HCT116 (cell line): Measurements from ENCODE around the gene OASL. TPM values are rescaled to one million over a fixed set of nuclear protein-coding genes. Genes with fewer than 3 reads are reported as not detected.

Experiments used
- ATAC-seq: fragments of 200-7000 bp; cut with Tn5 transposase; 2 replicates; pipeline ENCODE4 v1.9.1; 2020; ENCODE audit warnings: mild to moderate bottlenecking, moderate library complexity
- BruUV-seq: library from RNA; stranded (reverse); fragments of 400-500 nt; replicated peaks from 2 replicates; lab custom pipeline; 2021; lab: Mats Ljungman, UMichigan
- CTCF ChIA-PET: fragments of 300-600 bp; sonication (Branson Sonifier 250); formaldehyde crosslinking; loops from one replicate; lab custom pipeline; 2021; ENCODE audit warnings: antibody characterized with exemption; lab: Charles Lee
- POLR2A ChIA-PET: fragments of 300-600, 350-600 bp; sonication (Branson Sonifier 250); formaldehyde crosslinking; loops from one replicate; lab custom pipeline; 2021; ENCODE audit warnings: antibody characterized with exemption; lab: Charles Lee
- RAD21 ChIA-PET, 2 experiments: fragments of 300-600 bp; sonication (Branson Sonifier 250); formaldehyde crosslinking; loops; one replicate each; lab custom pipeline; 2023; ENCODE audit warnings: low total read pairs in 2 of 2; ENCODE audit not compliant: uncharacterized antibody in 2 of 2, unreplicated experiment in 2 of 2, low non-redundant PET in 1 of 2; lab: Charles Lee
- DNase-seq: peaks from one replicate; pipeline ENCODE4 v3.0.0-alpha.2; 2010; ENCODE audit warnings: low read depth, low spot score
- H2AFZ ChIP-seq: fragments of 200-600 bp; shearing (Covaris generic), sonication (generic); 2 replicates; pipeline ENCODE4 v1.6.1; 2017; ENCODE audit warnings: low read depth, mixed run types, mixed read lengths, antibody characterized with exemption, low read length; ENCODE audit not compliant: poor library complexity, severe bottlenecking
- H3K27ac ChIP-seq: 2 replicates; pipeline ENCODE4 v1.5.1; 2012; ENCODE audit warnings: low read depth, low read length
- H3K27me3 ChIP-seq: fragments of 200-600 bp; sonication (generic); 2 replicates; pipeline ENCODE4 v1.6.1; 2016; ENCODE audit warnings: mixed run types, low read length, mixed read lengths; ENCODE audit not compliant: insufficient read depth
- H3K36me3 ChIP-seq, 2 experiments: fragments of 200-500 bp in 1 of 2; fragments of 200-600 bp in 1 of 2; sonication (Bioruptor generic) in 1 of 2; sonication (generic) in 1 of 2; 2 replicates each; pipeline versions ENCODE4 v1.5.1 to v1.6.1; 2014 to 2016; ENCODE audit warnings: low read length in 2 of 2, inconsistent platforms in 1 of 2, mixed read lengths in 1 of 2, mixed run types in 1 of 2; ENCODE audit not compliant: insufficient read depth in 2 of 2, control insufficient read depth in 1 of 2
- H3K4me1 ChIP-seq, 2 experiments: fragments of 200-600 bp in 1 of 2; sonication (generic) in 1 of 2; 2 replicates each; pipeline versions ENCODE4 v1.5.1 to v1.6.1; 2012 to 2017; ENCODE audit warnings: low read length in 2 of 2, inconsistent platforms in 1 of 2, mild to moderate bottlenecking in 1 of 2, mixed read lengths in 1 of 2, mixed run types in 1 of 2, moderate library complexity in 1 of 2; ENCODE audit not compliant: insufficient read depth in 2 of 2, control insufficient read depth in 1 of 2
- H3K4me2 ChIP-seq: fragments of 200-600 bp; sonication (generic); 2 replicates; pipeline ENCODE4 v1.6.1; 2017; ENCODE audit warnings: mixed run types, low read length, mixed read lengths
- H3K4me3 ChIP-seq, 2 experiments: fragments of 200-600 bp in 1 of 2; sonication (generic) in 1 of 2; replicated peaks in 1 of 2; 2 replicates each; pipeline ENCODE4 v1.5.1; 2011 to 2016; ENCODE audit warnings: low read length in 2 of 2, control low read depth in 1 of 2, low read depth in 1 of 2, mild to moderate bottlenecking in 1 of 2, mixed read lengths in 1 of 2, mixed run types in 1 of 2
- H3K79me2 ChIP-seq: fragments of 200-600 bp; sonication (generic); 2 replicates; pipeline ENCODE4 v1.6.1; 2017; ENCODE audit warnings: mild to moderate bottlenecking, mixed run types, low read length, moderate library complexity, mixed read lengths; ENCODE audit not compliant: insufficient read depth
- H3K9ac ChIP-seq: fragments of 200-600 bp; sonication (generic); 2 replicates; pipeline ENCODE4 v1.6.1; 2016; ENCODE audit warnings: low read length, mixed read lengths
- H3K9me2 ChIP-seq: fragments of 200-600 bp; sonication (generic), shearing (Covaris generic); 2 replicates; pipeline ENCODE4 v1.6.1; 2017; ENCODE audit warnings: mixed run types, mild to moderate bottlenecking, moderate library complexity; ENCODE audit not compliant: insufficient read depth
- H3K9me3 ChIP-seq, 2 experiments: fragments of 200-500 bp in 1 of 2; fragments of 200-600 bp in 1 of 2; sonication (Bioruptor generic) in 1 of 2; sonication (generic) in 1 of 2; 2 replicates each; pipeline ENCODE4 v1.6.1; 2014 to 2017; ENCODE audit warnings: low read length in 2 of 2, mixed read lengths in 2 of 2, inconsistent platforms in 1 of 2, low read depth in 1 of 2, mild to moderate bottlenecking in 1 of 2, mixed run types in 1 of 2, moderate library complexity in 1 of 2; ENCODE audit not compliant: control insufficient read depth in 1 of 2, insufficient read depth in 1 of 2
- H4K20me1 ChIP-seq: fragments of 200-600 bp; sonication (generic), shearing (Covaris generic); 2 replicates; pipeline ENCODE4 v1.6.1; 2017; ENCODE audit warnings: mixed run types, mild to moderate bottlenecking, moderate library complexity; ENCODE audit not compliant: insufficient read depth
- CBX3 ChIP-seq: IDR thresholded peaks from 2 replicates; pipeline ENCODE4 v1.6.1; 2012; ENCODE audit warnings: low read depth
- CEBPB ChIP-seq: IDR thresholded peaks from 2 replicates; pipeline ENCODE4 v1.6.1; 2012; ENCODE audit warnings: low read depth
- EGR1 ChIP-seq: IDR thresholded peaks from 2 replicates; pipeline ENCODE4 v1.6.1; 2012; ENCODE audit warnings: low read depth
- ELF1 ChIP-seq: IDR thresholded peaks from 2 replicates; pipeline ENCODE4 v1.6.1; 2012; ENCODE audit warnings: low read depth, borderline replicate concordance
- EZH2 ChIP-seq: fragments of 200-600 bp; sonication (generic); IDR thresholded peaks from 2 replicates; pipeline ENCODE4 v1.6.1; 2017; ENCODE audit warnings: antibody characterized with exemption, mixed run types
- FOSL1 ChIP-seq: IDR thresholded peaks from 2 replicates; pipeline ENCODE4 v1.6.1; 2012; ENCODE audit warnings: low read depth
- POLR2A ChIP-seq: IDR thresholded peaks from 2 replicates; pipeline ENCODE4 v1.7.0; 2011; ENCODE audit warnings: borderline replicate concordance; ENCODE audit not compliant: insufficient read depth, insufficient read length; ENCODE audit errors: extremely low read depth
- POLR2AphosphoS5 ChIP-seq: IDR thresholded peaks from 2 replicates; pipeline ENCODE4 v1.6.1; 2011; ENCODE audit warnings: mild to moderate bottlenecking, low read depth, low read length, moderate library complexity
- SIN3A ChIP-seq: IDR thresholded peaks from 2 replicates; pipeline ENCODE4 v1.6.1; 2012; ENCODE audit warnings: low read depth
- SP1 ChIP-seq: IDR thresholded peaks from 2 replicates; pipeline ENCODE4 v1.6.1; 2012; ENCODE audit warnings: low read depth
- SRF ChIP-seq: IDR thresholded peaks from 2 replicates; pipeline ENCODE4 v1.6.1; 2012; ENCODE audit warnings: low read depth
- TCF7L2 ChIP-seq: IDR thresholded peaks from 2 replicates; pipeline ENCODE4 v1.7.0; 2011; ENCODE audit warnings: borderline replicate concordance, inconsistent platforms; ENCODE audit not compliant: insufficient read depth, insufficient read length; ENCODE audit errors: extremely low read depth
- YY1 ChIP-seq: IDR thresholded peaks from 2 replicates; pipeline ENCODE4 v1.6.1; 2011; ENCODE audit warnings: low read length, low read depth, moderate library complexity, mild to moderate bottlenecking; ENCODE audit not compliant: insufficient replicate concordance; ENCODE audit errors: extremely low read depth
- ZBTB33 ChIP-seq: IDR thresholded peaks from 2 replicates; pipeline ENCODE4 v1.6.1; 2011; ENCODE audit warnings: mild to moderate bottlenecking, low read length, moderate library complexity; ENCODE audit not compliant: insufficient replicate concordance; ENCODE audit errors: extremely low read depth
- ZFX ChIP-seq: fragments of 450-650 bp; IDR thresholded peaks from 2 replicates; pipeline ENCODE4 v1.6.1; 2017
- ZNF274 ChIP-seq: fragments of 200-500 bp; sonication (Bioruptor generic); IDR thresholded peaks from 2 replicates; pipeline ENCODE4 v1.6.1; 2014; ENCODE audit warnings: mild to moderate bottlenecking, low read depth, low read length, inconsistent platforms
- intact Hi-C: fragments of 100-400 bp; cut with micrococcal nuclease; formaldehyde crosslinking; loops from 2 replicates; pipeline ENCODE4 v1.10.0; 2022
- total RNA-seq: library from RNA; stranded (reverse); gene quantifications from one replicate; pipeline ENCODE4 v1.2.1, GENCODE V29; 2021; ENCODE audit not compliant: unreplicated experiment
- TF ChIP-seq, protein P1 (sequence below): IDR thresholded peaks from 2 replicates; pipeline ENCODE4 v1.6.1; 2012

OASL gene
- total RNA-seq, 1 experiment from 2014 or later: 4.1 TPM

DNA sequence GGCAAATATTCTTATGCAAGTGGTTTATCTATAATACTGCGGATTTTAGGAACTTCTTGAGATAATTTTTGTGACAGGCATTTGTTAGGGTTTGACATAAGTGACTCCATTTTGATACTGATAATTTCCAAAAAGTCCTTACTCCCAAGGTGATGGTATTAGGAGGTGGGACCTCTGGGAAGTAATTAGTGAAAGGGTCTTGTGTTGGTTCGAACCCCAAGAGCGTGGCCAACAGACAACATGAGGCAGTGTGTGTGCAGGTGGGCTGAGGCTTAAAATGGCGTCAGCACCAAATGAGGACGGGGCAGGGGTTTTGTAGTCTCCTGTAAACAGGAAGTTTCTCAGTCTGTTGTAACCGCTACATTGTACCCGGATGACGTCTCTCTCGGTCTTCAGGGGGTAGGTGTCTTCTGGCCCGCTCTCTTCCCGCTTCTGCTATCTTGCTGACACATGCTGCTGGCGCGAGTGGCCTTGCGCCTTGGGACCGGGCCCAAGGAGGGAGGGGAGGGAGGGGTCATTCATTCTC, 21.0 kb downstream of the OASL start:
- Histone ChIP-seq H3K79me2 (peaks cover 16% of the 10 kb centered on the region), H2AFZ (no peak overlapping the region), H3K9ac (no peak overlapping the region), H3K27ac (no peak overlapping the region), H4K20me1 (no peaks in the 10 kb centered on the region), H3K27me3 (no peaks in the 10 kb centered on the region)
- no peak for DNase-seq
- TF ChIP-seq SRF: no peak
- TF ChIP-seq POLR2AphosphoS5: no peak
- no peak for TF ChIP-seq ZNF274
- TF ChIP-seq SIN3A: no peak
- TF ChIP-seq CEBPB: no peak
- TF ChIP-seq EZH2: no peak
- TF ChIP-seq, all 23 proteins: peak for 0
- peaks cover 5 to 7% of the 10 kb centered on the region in 2 experiments; a peak in 3 of 4 replicates for H3K4me1 ChIP-seq
- ATAC-seq: no peak
- intact Hi-C loops: no loop called here
- no peak overlapping the region for H3K4me2 ChIP-seq
- H3K4me3 ChIP-seq: no peak overlapping the region
- POLR2A ChIA-PET: no interaction called here
- H3K9me3 ChIP-seq: no peaks in the 10 kb centered on the region
- RAD21 ChIA-PET: no interaction called here
- H3K36me3 ChIP-seq: no peaks in the 10 kb centered on the region; a peak in 1 of 4 replicates
- BruUV-seq: no TSS peak
- CTCF ChIA-PET: interaction anchor here (0.9 kb wide), 1 partner anchor 9 kb away, joined by 3 read pairs; no protein-coding TSS in a partner anchor
- H3K9me2 ChIP-seq: no peaks in the 10 kb centered on the region

DNA sequence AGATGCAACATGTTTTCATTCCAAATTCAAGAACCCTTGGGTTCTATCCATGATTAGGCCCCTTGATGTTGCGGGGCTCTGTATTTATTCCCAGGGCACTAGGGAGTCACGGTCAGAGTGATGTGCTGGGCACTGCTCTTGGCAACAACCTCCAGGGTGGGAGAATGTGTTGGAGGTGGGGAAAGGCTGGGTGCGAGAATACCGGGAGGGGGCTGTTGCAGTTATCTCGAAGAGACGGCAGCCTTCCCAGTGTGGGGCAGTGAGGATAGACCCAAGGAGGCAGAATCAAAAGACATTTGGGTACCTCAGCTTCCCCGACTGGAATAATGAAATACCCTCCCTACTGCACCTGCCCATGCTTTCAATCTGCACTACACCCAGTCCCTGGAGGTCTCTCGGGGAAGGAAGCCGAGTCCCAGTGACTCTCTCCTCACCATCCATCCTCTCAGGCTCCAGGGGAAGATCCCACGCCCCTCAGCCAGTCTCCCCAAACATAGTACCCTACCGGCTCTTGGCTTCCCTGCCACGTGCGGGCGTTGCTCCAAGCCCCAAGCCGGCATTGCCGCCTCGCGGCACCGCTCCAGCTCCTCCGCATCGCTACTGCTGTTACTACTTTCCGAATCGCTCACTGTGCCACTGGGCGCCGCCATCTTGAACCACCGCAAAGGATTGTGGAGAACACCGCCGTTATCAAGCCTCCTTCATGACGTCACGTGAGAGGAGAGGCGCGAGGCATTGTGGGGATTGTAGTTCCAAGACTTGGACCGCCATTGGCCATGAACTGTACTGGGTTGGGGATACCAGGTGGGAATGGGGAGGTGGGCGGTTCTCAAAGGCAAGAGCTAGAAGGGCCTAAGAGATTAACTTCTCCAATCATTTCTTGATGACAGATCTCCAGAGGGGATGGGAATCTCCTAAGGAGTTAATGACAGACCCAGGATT, 22.9 kb downstream of the OASL start, which contains the start of gene C12orf43:
Gene C12orf43 (minus strand): TSS at position 663 of the 942 bp plus-strand sequence. CDS start 13 bp downstream, at position 650.
- Histone ChIP-seq H3K79me2 (peaks cover 16% of the 10 kb centered on the region), H3K27me3 (no peaks in the 10 kb centered on the region), H3K36me3 (no peaks in the 10 kb centered on the region; a peak in 1 of 4 replicates), H3K9me2 (no peaks in the 10 kb centered on the region), H3K27ac (peak within 1 kb of the TSS; percentile 52), H2AFZ (peak within 1 kb of the TSS; percentile 94), H3K9ac (peak within 1 kb of the TSS; percentile 85), H3K4me3 (peak within 1 kb of the TSS; percentile 92 to 98), H3K4me1 (peaks cover 5 to 7% of the 10 kb centered on the region in 2 experiments; a peak in 3 of 4 replicates), H3K9me3 (no peaks in the 10 kb centered on the region), H4K20me1 (no peaks in the 10 kb centered on the region)
- CTCF ChIA-PET: interaction anchor here (1.2 kb wide), 1 partner anchor 11 kb away, joined by 4 read pairs; no protein-coding TSS in a partner anchor
- peak; percentile 92 for ATAC-seq
- intact Hi-C loops: no loop called here
- peak; percentile 36 for TF ChIP-seq TCF7L2
- TF ChIP-seq SRF: no peak
- TF ChIP-seq POLR2A: peak; percentile 49
- peak; percentile 64 for TF ChIP-seq SP1
- TF ChIP-seq ZFX: no peak
- peak; percentile 92 for TF ChIP-seq POLR2AphosphoS5
- TF ChIP-seq ZNF274: no peak
- peak; percentile 99 for TF ChIP-seq YY1
- TF ChIP-seq FOSL1: no peak
- TF ChIP-seq CBX3: peak; percentile 60
- no peak for TF ChIP-seq EGR1
- no peak for TF ChIP-seq ELF1
- TF ChIP-seq, protein P1, sequence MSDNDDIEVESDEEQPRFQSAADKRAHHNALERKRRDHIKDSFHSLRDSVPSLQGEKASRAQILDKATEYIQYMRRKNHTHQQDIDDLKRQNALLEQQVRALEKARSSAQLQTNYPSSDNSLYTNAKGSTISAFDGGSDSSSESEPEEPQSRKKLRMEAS: peak; percentile 63; the same call in 1 of the 2 replicates
- peak; percentile 58; the same call in 1 of the 2 replicates for TF ChIP-seq SIN3A
- TF ChIP-seq ZBTB33: peak; percentile 83
- TF ChIP-seq, all 23 proteins: peak for 9
- POLR2A ChIA-PET: no interaction called here
- peak within 1 kb of the TSS; percentile 88 for H3K4me2 ChIP-seq
- DNase-seq: peak; percentile 84
- TSS peak; percentile 74 for BruUV-seq
- RAD21 ChIA-PET: no interaction called here
